Endothelial cell of umbilical vein (primary cell): Measurements from ENCODE around the gene CELF2. TPM values are rescaled to one million over a fixed set of nuclear protein-coding genes. Genes with fewer than 3 reads are reported as not detected.

ENCODE experiments used
- BruUV-seq: library from RNA; stranded (reverse); fragments of 400-500 nt; replicated peaks from 2 replicates; lab custom pipeline; 2021; lab: Mats Ljungman, UMichigan
- CTCF ChIA-PET: fragments of 300-600, 350-600 bp; sonication (Branson Sonifier 250); formaldehyde crosslinking; loops from one replicate; lab custom pipeline; 2021; ENCODE audit warnings: antibody characterized with exemption, inconsistent platforms; lab: Charles Lee
- POLR2A ChIA-PET: fragments of 300-600, 350-600 bp; sonication (Branson Sonifier 250); formaldehyde crosslinking; loops from one replicate; lab custom pipeline; 2021; ENCODE audit warnings: antibody characterized with exemption, inconsistent platforms; lab: Charles Lee
- DNase-seq: peaks from one replicate; pipeline ENCODE4 v3.0.0-alpha.2; 2011; ENCODE audit warnings: low read depth, low spot score
- FAIRE-seq: peaks from 2 replicates; lab custom pipeline; 2011; peaks lifted over from hg19 to GRCh38; lab: Jason Lieb, UNC
- H2AFZ ChIP-seq: 2 replicates; pipeline ENCODE4 v1.6.0; 2012; ENCODE audit warnings: low read depth, low read length, control low read depth, inconsistent platforms
- H3K27ac ChIP-seq: 2 replicates; pipeline ENCODE4 v1.5.1; 2011; ENCODE audit warnings: low read depth, mild to moderate bottlenecking, control low read depth, low read length, moderate library complexity; ENCODE audit not compliant: insufficient read depth
- H3K27me3 ChIP-seq, 2 experiments: 2 replicates each; pipeline versions ENCODE4 v1.6.0 to v1.6.1; 2011; ENCODE audit warnings: low read length in 2 of 2, mixed read lengths in 1 of 2; ENCODE audit not compliant: control insufficient read depth in 2 of 2, insufficient read depth in 2 of 2
- H3K36me3 ChIP-seq, 2 experiments: 2 replicates in 1 of 2; 3 replicates in 1 of 2; pipeline ENCODE4 v1.5.1; 2011; ENCODE audit warnings: low read length in 2 of 2, mild to moderate bottlenecking in 1 of 2, moderate library complexity in 1 of 2; ENCODE audit not compliant: control insufficient read depth in 2 of 2, insufficient read depth in 2 of 2; ENCODE audit errors: extremely low read depth in 1 of 2
- H3K4me1 ChIP-seq: 3 replicates; pipeline ENCODE4 v1.5.1; 2011; ENCODE audit warnings: mild to moderate bottlenecking, low read length; ENCODE audit not compliant: control insufficient read depth, insufficient read depth; ENCODE audit errors: extremely low read depth
- H3K4me2 ChIP-seq: 2 replicates; pipeline ENCODE4 v1.6.1; 2011; ENCODE audit warnings: low read length, control low read depth, mixed read lengths; ENCODE audit not compliant: insufficient read depth
- H3K4me3 ChIP-seq, 3 experiments: fragments of 200-600 bp in 1 of 3; sonication (generic), shearing (Covaris generic) in 1 of 3; replicated peaks in 1 of 3; 2 replicates each; pipeline ENCODE4 v1.5.1; 2011 to 2016; ENCODE audit warnings: control low read depth in 3 of 3, low read length in 3 of 3, mild to moderate bottlenecking in 2 of 3, inconsistent platforms in 1 of 3, low read depth in 1 of 3, moderate library complexity in 1 of 3; ENCODE audit not compliant: insufficient read depth in 1 of 3
- H3K79me2 ChIP-seq: 2 replicates; pipeline ENCODE4 v1.6.0; 2012; ENCODE audit warnings: low read length, inconsistent platforms; ENCODE audit not compliant: control insufficient read depth, insufficient read depth
- H3K9ac ChIP-seq: replicated peaks from 2 replicates; pipeline ENCODE3; 2011; ENCODE audit warnings: low read length, control low read depth; ENCODE audit not compliant: insufficient read depth; ENCODE audit errors: extremely low read depth
- H3K9me1 ChIP-seq: replicated peaks from 3 replicates; pipeline ENCODE4 v1.6.0; 2011; ENCODE audit warnings: mild to moderate bottlenecking, low read length; ENCODE audit not compliant: control insufficient read depth, insufficient read depth; ENCODE audit errors: extremely low read depth
- H3K9me3 ChIP-seq: replicated peaks from 2 replicates; pipeline ENCODE4 v1.5.1; 2012; ENCODE audit warnings: low read length, inconsistent platforms; ENCODE audit not compliant: control insufficient read depth, insufficient read depth
- H4K20me1 ChIP-seq: replicated peaks from 2 replicates; pipeline ENCODE3; 2011; ENCODE audit warnings: mild to moderate bottlenecking, low read length; ENCODE audit not compliant: control insufficient read depth, insufficient read depth; ENCODE audit errors: extremely low read depth
- EZH2 ChIP-seq: IDR thresholded peaks from 2 replicates; pipeline ENCODE4 v1.6.1; 2012; ENCODE audit warnings: borderline replicate concordance, low read depth, mild to moderate bottlenecking, moderate library complexity, low read length, inconsistent platforms; ENCODE audit not compliant: severe bottlenecking
- FOS ChIP-seq: IDR thresholded peaks from 2 replicates; pipeline ENCODE4 v1.6.1; 2011; ENCODE audit warnings: mild to moderate bottlenecking, low read length, moderate library complexity, borderline replicate concordance; ENCODE audit not compliant: insufficient read depth
- GATA2 ChIP-seq: IDR thresholded peaks from 2 replicates; pipeline ENCODE4 v1.7.0; 2011; ENCODE audit warnings: low read depth, mild to moderate bottlenecking, moderate library complexity, mixed read lengths, low read length; ENCODE audit not compliant: insufficient read length, insufficient read depth
- JUN ChIP-seq: IDR thresholded peaks from 2 replicates; pipeline ENCODE4 v1.6.1; 2011; ENCODE audit warnings: borderline replicate concordance, low read depth; ENCODE audit not compliant: insufficient read length, insufficient read depth
- MAX ChIP-seq: IDR thresholded peaks from 2 replicates; pipeline ENCODE4 v1.6.1; 2011; ENCODE audit not compliant: insufficient read depth, insufficient read length
- MYC ChIP-seq: IDR thresholded peaks from one replicate; pipeline ENCODE4 v1.6.1; 2011; ENCODE audit warnings: mild to moderate bottlenecking, low read depth, low read length
- POLR2A ChIP-seq: IDR thresholded peaks from 2 replicates; pipeline ENCODE4 v1.6.1; 2012; ENCODE audit warnings: low read depth, mild to moderate bottlenecking, control low read depth, low read length
- POLR2AphosphoS5 ChIP-seq: IDR thresholded peaks from 2 replicates; pipeline ENCODE4 v1.6.1; 2012; ENCODE audit warnings: low read depth, mild to moderate bottlenecking, control low read depth, low read length, moderate library complexity; ENCODE audit not compliant: insufficient read depth
- dilution Hi-C: fragments of 300-500 bp; cut with MboI; formaldehyde crosslinking; loops from one replicate; pipeline ENCODE4 v1.15.0; 2019; ENCODE audit warnings: low sequenced_read_pairs; ENCODE audit not compliant: extremely low pct_ligation_motif_present
- intact Hi-C: fragments of 100-400 bp; cut with micrococcal nuclease; formaldehyde crosslinking; loops from one replicate; pipeline ENCODE4 v1.10.0; 2022
- polyA plus RNA-seq, 4 experiments: library from polyadenylated mRNA; depleted of rRNA in 3 of 4; stranded (reverse) in 3 of 4; unstranded in 1 of 4; fragments of >200 nt; gene quantifications; 2 replicates each; pipeline versions ENCODE4 v1.2.1 to v1.2.3, GENCODE V29; 2011 to 2012; ENCODE audit warnings: missing spikeins in 1 of 4
- total RNA-seq: library from RNA; stranded (reverse); gene quantifications from 2 replicates; pipeline ENCODE4 v1.2.3, GENCODE V29; 2021
- TF ChIP-seq, protein P1 (sequence below), 2 donors: IDR thresholded peaks; 1 replicate in 1 of 2; 2 replicates in 1 of 2; pipeline ENCODE4 v1.5.1; 2011; ENCODE audit warnings: low read length in 2 of 2, mild to moderate bottlenecking in 2 of 2, moderate library complexity in 2 of 2, control low read depth in 1 of 2, inconsistent platforms in 1 of 2, low read depth in 1 of 2; ENCODE audit not compliant: insufficient read depth in 1 of 2; ENCODE audit errors: extremely low read depth in 1 of 2

The CELF2 gene
- total and polyA plus RNA-seq, 2 donors (not counting 3 experiments of a cell fraction or from before 2014, with no cell fraction given): 21.6 to 42.6 TPM

- Histone ChIP-seq H3K9me3 (no peaks in the 10 kb centered on the region), H2AFZ (no peak overlapping the region), H3K27me3 (no peaks in the 10 kb centered on the region), H3K36me3 (no peaks in the 10 kb centered on the region), H3K27ac (no peak overlapping the region), H3K4me2 (no peak overlapping the region), H3K9me1 (no peaks in the 10 kb centered on the region), H3K4me1 (no peaks in the 10 kb centered on the region), H3K9ac (no peak overlapping the region), H4K20me1 (no peaks in the 10 kb centered on the region), H3K79me2 (no peaks in the 10 kb centered on the region), H3K4me3 (no peak overlapping the region)
- TF ChIP-seq MYC (no peak), POLR2AphosphoS5 (no peak), EZH2 (no peak), GATA2 (no peak), FOS (no peak), POLR2A (no peak), MAX (no peak), JUN (no peak)
- TF ChIP-seq, protein P1, sequence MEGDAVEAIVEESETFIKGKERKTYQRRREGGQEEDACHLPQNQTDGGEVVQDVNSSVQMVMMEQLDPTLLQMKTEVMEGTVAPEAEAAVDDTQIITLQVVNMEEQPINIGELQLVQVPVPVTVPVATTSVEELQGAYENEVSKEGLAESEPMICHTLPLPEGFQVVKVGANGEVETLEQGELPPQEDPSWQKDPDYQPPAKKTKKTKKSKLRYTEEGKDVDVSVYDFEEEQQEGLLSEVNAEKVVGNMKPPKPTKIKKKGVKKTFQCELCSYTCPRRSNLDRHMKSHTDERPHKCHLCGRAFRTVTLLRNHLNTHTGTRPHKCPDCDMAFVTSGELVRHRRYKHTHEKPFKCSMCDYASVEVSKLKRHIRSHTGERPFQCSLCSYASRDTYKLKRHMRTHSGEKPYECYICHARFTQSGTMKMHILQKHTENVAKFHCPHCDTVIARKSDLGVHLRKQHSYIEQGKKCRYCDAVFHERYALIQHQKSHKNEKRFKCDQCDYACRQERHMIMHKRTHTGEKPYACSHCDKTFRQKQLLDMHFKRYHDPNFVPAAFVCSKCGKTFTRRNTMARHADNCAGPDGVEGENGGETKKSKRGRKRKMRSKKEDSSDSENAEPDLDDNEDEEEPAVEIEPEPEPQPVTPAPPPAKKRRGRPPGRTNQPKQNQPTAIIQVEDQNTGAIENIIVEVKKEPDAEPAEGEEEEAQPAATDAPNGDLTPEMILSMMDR (IDR thresholded peaks at IDR 0.05; ENCODE audit: extremely low read depth in 1 of 2, insufficient read depth in 1 of 2, low read depth in 1 of 2, low read length in 2 of 2): no peak
- ChIA-PET CTCF (interaction anchor here (1.1 kb wide), 1 partner anchor 67 kb away, joined by 3 read pairs; no protein-coding TSS in a partner anchor), POLR2A (no interaction called here)
- dilution Hi-C loops: no loop called here
- intact Hi-C loops: no loop called here
- FAIRE-seq (no peak), DNase-seq (no peak)
- no TSS peak for BruUV-seq
These were observed 340.3 kb downstream of the CELF2 start for GRCh38 chr10:11358011-11358410.
